Medulla oblongata (tissue), 1 donor: ENCODE data around the gene RASGRP3.
"Not testable (repeated sequence)": the region's sequence is repeated elsewhere in the genome, so short reads cannot be mapped to it uniquely, and the experiment has no call there.

Source experiments
- DNase-seq: peaks from one replicate; pipeline ENCODE4 v3.0.0-alpha.2; 2015; ENCODE audit errors: extremely low spot score

RASGRP3 gene

DNA sequence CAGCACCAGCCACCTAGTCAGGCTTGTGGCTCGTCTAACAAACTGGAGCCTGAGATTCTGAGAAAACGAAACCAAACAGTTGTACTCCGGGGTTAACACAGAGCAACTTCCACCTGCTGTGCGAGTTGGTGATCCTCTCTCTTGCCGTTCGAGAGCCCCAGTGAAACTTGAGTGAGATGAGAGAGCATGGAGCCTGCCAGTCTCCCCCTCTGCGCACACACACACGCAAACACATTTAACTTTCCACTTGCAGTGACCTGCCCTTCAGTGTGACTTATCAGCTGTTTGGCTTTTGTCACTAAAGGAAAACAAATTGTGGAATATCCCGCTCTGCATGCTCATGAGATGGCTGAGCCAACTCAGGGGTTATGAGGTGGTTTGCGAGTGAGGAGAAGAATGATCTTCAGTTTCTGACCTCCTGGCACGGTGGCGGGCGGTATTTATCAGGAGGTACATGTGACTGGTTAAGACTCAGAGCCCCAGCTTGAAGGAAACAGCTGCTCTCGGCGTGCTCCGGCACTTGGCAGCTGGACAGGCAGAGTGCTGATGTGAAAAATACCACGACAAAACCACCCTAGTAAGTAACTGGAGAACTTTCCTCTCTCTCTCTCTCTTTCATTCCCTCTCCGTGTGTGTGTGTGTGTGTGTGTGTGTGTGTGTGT lies at the start of gene RASGRP3:
Gene RASGRP3, plus strand, starts transcription at position 519 of the 662 bp plus-strand sequence. CDS start 38,488 bp downstream, outside the sequence.
- peak; percentile 91 for DNase-seq

DNA sequence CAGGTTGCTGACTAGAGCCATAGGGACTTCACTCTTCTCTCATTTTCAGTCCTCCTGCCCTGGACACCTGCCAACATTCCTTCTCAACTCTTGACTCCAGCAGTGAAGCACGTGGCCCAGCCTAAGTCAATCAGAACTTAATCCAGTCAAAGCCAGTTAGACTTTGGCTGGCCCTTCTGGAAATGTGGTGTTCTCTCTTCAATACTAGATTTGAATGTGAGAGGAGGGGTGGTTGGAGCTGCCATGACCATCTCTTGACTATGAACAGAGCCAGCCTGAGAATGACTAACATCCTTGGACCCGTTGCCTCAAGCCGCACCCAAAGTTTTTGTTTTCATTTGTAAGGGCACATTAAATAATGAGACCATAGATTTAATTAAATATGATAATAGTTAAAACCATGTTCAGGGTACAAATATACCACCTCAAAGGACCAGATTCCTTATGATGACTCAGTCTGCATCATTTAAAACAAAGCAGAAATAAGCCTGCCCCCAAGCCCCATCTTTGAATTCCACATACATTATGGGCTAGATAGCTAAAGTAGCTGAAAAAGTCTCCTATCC lies 49.7 kb upstream of the RASGRP3 start:
- peak; percentile 17 for DNase-seq

- DNase-seq, result no peak
Measured at GRCh38 chr2:33430077-33430476, 46.4 kb upstream of the RASGRP3 start.

GRCh38 chr2:33430856-33431255 lies 45.6 kb upstream of the RASGRP3 start:
- DNase-seq, result no peak

- no peak for DNase-seq
Measured at GRCh38 chr2:33432871-33433270, 43.6 kb upstream of the RASGRP3 start.

DNA sequence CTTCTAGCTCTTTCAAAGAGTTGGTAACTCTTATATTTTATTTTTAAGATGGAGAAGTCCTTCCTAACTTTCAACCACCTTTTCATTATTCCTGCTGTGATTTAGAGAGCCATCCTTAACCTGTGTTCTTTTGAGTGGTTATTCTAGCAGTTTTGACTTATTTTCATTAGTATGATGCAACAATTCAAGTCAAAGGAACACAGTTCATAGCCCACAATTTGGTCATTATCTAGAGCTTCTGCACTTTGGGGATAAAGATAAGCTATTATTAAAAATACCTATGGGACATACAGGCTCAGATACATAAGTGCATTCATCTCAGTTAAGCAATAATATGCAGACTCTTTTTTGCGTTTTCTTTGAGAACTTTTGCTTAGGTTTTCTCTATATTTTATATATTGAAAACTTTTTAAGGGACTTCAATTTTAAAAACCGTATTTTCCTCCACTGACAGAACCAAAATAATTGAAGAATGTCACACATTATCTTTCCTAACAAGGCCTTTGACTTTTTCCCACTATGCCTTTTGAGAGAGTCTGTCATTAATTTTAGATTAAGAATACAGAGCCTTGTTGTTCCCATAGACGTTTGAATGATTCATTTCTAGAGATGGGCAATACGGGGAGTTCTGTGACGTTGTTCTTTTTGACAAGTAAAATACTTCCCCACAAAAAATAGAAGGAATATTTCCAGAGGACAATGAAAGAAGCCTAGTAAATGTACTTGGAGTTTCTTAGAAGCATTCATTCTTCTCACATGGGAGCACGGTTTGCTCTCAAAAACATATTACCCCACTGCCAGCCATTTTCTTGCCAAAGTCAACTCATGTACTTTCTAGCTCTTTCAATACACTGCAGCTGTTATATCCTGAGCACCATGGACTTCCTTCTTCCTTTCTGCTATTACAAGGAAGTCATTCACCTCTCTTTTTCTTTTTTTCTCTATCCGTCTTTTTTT lies 42.9 kb upstream of the RASGRP3 start:
- DNase-seq, result peak; percentile 40

GRCh38 chr2:33435518-33435917 lies 40.9 kb upstream of the RASGRP3 start:
- no peak for DNase-seq

DNA sequence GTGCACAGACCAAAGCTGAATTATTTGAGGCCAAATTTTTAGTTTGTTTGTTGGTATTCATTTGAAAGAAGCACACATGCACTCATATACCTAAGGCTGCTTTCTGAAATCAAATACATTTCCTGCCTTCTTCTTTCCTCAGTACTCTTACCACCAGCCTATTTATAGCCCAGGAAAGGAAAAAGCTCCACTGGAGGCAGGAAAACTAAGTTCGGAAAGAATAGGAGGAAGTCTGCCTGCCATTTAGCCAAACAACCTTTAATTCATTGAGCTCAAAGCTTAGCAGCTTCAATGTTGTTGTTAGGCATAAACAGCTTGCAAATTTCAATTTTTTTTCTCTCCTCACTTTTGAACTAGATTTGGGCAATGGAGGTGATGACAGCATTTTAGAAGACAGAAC lies 40.4 kb upstream of the RASGRP3 start:
- DNase-seq, result no peak

- DNase-seq, result no peak
Measured at GRCh38 chr2:33437297-33437696, 39.2 kb upstream of the RASGRP3 start.

DNA sequence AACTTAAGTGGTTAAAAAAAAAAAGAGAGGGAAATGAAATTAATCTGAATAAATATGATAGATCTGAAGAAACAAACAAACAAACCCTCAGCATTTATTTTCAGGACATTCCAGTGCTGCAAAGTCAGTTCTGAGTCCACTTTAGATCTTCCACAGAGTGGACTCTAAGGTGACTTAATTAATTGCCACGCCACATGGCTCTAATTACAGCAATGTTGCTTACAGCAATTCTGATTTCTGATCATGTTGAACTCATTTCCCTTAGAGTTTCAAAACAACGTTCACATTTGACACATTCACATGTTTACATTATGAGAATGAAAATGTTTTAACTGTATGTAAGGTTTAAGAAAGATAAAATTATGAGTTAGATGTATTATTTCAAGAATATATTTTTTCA lies 38.6 kb upstream of the RASGRP3 start:
- DNase-seq, result no peak

- peak; percentile 93 for DNase-seq
Measured at GRCh38 chr2:33441235-33441810, 35.1 kb upstream of the RASGRP3 start.

- DNase-seq, result not testable (repeated sequence)
Measured at GRCh38 chr2:33442052-33442451, 34.4 kb upstream of the RASGRP3 start.

GRCh38 chr2:33442528-33443079 lies 33.8 kb upstream of the RASGRP3 start:
- peak; percentile 69 for DNase-seq

DNA sequence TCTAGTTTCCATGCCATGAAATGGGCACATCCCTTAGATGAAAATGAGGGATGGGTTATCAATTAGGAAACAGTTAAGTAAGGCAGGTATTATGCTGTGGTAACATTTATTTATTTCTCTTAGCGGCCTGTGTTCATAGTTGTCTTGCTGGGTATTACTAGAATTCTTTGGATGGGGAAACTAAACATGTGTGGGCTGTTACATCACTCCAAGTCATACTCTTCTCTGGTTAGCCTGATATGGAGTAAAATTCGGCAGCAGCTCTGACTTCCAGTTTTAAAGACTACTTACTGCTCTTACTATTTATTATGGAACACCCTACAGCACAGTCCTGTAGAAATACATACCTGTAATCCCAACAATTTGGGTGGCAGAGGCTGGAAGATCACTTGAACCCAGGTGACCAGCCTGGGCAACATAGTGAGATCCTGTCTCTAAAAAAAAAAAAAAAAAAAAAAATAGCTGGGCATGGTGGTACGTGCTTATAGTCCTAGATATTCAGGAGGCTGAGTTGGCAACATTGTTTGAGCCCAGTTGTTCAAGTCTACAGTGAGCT lies 33.1 kb upstream of the RASGRP3 start:
- no peak for DNase-seq

GRCh38 chr2:33444967-33445366 lies 31.5 kb upstream of the RASGRP3 start:
- no peak for DNase-seq

DNA sequence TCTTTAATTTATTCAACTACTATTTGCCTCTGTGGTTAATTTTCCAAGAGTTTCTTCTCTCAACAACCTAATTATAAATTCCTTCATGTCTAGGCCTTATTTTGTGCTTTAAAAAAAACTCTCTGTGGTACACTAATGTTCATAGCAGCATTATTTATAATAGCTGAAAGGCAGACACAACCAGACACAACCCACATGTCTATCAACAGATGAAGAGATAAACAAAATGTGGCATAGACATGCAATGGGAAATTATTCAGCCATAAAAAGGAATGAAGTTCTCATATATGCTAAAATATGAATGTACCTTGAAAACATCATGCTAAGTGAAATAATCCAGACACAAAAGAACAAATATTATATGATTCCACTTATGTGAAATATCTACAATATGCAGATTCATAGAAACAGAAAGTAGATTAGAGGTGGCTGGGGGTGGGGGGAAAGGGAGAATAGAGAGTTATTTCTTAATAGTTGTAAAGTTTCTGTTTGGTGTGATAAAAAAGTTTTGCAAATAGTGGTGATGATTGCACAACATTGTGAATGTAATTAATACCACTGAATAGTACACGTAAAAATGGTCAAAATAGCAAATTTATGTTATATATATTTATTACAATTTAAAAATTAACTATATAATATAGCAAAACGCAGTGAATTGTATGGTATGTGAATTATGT lies 28.1 kb upstream of the RASGRP3 start:
- no peak for DNase-seq

DNA sequence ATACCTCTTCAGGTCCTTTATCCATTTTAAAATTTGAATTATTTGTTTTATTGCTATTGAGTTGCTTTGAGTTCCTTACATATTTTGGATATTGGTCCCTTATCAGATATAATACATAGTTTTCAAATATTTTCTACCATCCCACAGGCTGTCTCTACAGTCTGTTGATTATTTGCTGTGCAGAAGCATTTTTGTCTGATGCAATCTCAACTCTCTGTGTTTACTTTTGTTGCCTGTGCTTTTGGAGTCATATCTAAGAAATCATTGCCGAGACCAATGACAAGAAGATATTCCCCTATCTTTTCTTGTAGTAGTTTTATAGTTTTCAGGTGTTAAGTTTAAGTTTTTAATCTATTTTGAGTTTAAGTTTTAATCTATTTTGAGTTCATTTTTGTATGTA lies 25.2 kb upstream of the RASGRP3 start:
- DNase-seq, result no peak

DNA sequence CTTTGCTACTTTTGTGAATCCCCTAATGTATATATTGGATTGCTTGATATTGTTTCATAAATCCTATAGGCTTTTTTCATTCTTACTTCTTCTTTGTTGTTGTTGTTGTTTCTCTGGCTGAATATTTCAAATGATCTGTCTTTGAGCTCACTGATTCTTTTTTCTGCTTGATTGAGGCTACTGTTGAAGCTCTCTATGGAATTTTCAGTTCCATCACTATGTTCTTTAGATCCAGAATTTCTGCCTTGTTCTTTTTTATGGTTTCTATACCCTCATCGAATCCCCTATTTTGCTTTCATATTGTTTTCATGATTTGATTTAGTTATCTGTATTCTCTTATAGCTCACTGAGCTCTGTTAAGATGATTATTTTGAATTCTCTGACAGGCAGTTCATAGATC lies 24.6 kb upstream of the RASGRP3 start:
- DNase-seq, result no peak

GRCh38 chr2:33452545-33452944 lies 23.9 kb upstream of the RASGRP3 start:
- no peak for DNase-seq

- no peak for DNase-seq
Measured at GRCh38 chr2:33453905-33454479, 22.5 kb upstream of the RASGRP3 start.
